Osteoblast (primary cell): ENCODE measurements around the gene FCGR2B. TPM values are rescaled to one million over a fixed set of nuclear protein-coding genes. Genes with fewer than 3 reads are reported as not detected.

Source experiments
- DNase-seq: peaks from one replicate; pipeline ENCODE4 v3.0.0; 2011; ENCODE audit warnings: low spot score, mixed read lengths; ENCODE audit not compliant: insufficient read length; ENCODE audit errors: missing footprints
- H2AFZ ChIP-seq: 2 replicates; pipeline ENCODE4 v1.6.0; 2011; ENCODE audit warnings: mild to moderate bottlenecking, low read length
- H3K27ac ChIP-seq: 2 replicates; pipeline ENCODE4 v1.5.1; 2011; ENCODE audit warnings: mild to moderate bottlenecking, low read depth, low read length, moderate library complexity
- H3K27me3 ChIP-seq: 2 replicates; pipeline ENCODE4 v1.6.0; 2012; ENCODE audit warnings: mild to moderate bottlenecking, control low read depth, inconsistent platforms, low read length, moderate library complexity; ENCODE audit not compliant: insufficient read depth
- H3K36me3 ChIP-seq: 2 replicates; pipeline ENCODE4 v1.5.1; 2011; ENCODE audit warnings: mild to moderate bottlenecking, low read length, control low read depth, moderate library complexity; ENCODE audit not compliant: insufficient read depth
- H3K4me1 ChIP-seq: 2 replicates; pipeline ENCODE4 v1.5.1; 2011; ENCODE audit warnings: mild to moderate bottlenecking, low read length, control low read depth, moderate library complexity; ENCODE audit not compliant: insufficient read depth
- H3K4me2 ChIP-seq: 2 replicates; pipeline ENCODE4 v1.6.0; 2011; ENCODE audit warnings: mild to moderate bottlenecking, low read length; ENCODE audit not compliant: insufficient read depth
- H3K4me3 ChIP-seq: fragments of 200-600 bp; sonication (generic); 3 replicates; pipeline ENCODE4 v1.5.1; 2012; ENCODE audit warnings: mild to moderate bottlenecking, low read length, inconsistent platforms; ENCODE audit not compliant: insufficient read depth
- H3K79me2 ChIP-seq: 2 replicates; pipeline ENCODE4 v1.6.0; 2012; ENCODE audit warnings: mild to moderate bottlenecking, low read length, control low read depth, inconsistent platforms; ENCODE audit not compliant: insufficient read depth
- H3K9me3 ChIP-seq: 2 replicates; pipeline ENCODE4 v1.5.1; 2011; ENCODE audit warnings: low read depth, low read length, control low read depth
- H4K20me1 ChIP-seq: 2 replicates; pipeline ENCODE4 v1.6.0; 2012; ENCODE audit warnings: mild to moderate bottlenecking, low read length, control low read depth; ENCODE audit not compliant: insufficient read depth
- CTCF ChIP-seq: IDR thresholded peaks from 2 replicates; pipeline ENCODE4 v1.5.1; 2011; ENCODE audit warnings: mild to moderate bottlenecking, low read depth, low read length, moderate library complexity; ENCODE audit errors: extremely low read depth
- total RNA-seq: library from RNA; depleted of rRNA; stranded (reverse); fragments of >200 nt; gene quantifications from 2 replicates; pipeline ENCODE4 v1.2.3, GENCODE V29; 2012

FCGR2B gene
- total RNA-seq, 1 donor, result 0.36 TPM

GRCh38 chr1:161720422-161720821 lies 57.5 kb downstream of the FCGR2B start:
- Histone ChIP-seq H3K36me3 (no peaks in the 10 kb centered on the region), H3K27ac (no peak overlapping the region), H3K4me1 (peaks cover 18% of the 10 kb centered on the region), H4K20me1 (no peaks in the 10 kb centered on the region), H3K9me3 (no peaks in the 10 kb centered on the region), H2AFZ (no peak overlapping the region), H3K79me2 (no peaks in the 10 kb centered on the region), H3K4me3 (no peak overlapping the region), H3K4me2 (no peak overlapping the region), H3K27me3 (no peaks in the 10 kb centered on the region)
- TF ChIP-seq CTCF, result no peak
- no peak for DNase-seq

- Histone ChIP-seq H2AFZ (no peak within 1 kb of the TSS), H3K4me2 (peak within 1 kb of the TSS; percentile 5), H3K27ac (peak within 1 kb of the TSS; percentile 54), H3K4me3 (no peak within 1 kb of the TSS), H4K20me1 (no peaks in the 10 kb centered on the region), H3K4me1 (peaks cover 21% of the 10 kb centered on the region), H3K9me3 (no peaks in the 10 kb centered on the region), H3K27me3 (no peaks in the 10 kb centered on the region), H3K79me2 (peaks cover 1% of the 10 kb centered on the region), H3K36me3 (no peaks in the 10 kb centered on the region)
- DNase-seq, result no peak
- TF ChIP-seq CTCF, result no peak
Observed at GRCh38 chr1:161720956-161721737, 58.2 kb downstream of the FCGR2B start, which contains the start of gene FCRLB. TSS of gene FCRLB (plus strand) at chr1:161721544. CDS start at chr1:161722673, 1,129 bp downstream.

DNA sequence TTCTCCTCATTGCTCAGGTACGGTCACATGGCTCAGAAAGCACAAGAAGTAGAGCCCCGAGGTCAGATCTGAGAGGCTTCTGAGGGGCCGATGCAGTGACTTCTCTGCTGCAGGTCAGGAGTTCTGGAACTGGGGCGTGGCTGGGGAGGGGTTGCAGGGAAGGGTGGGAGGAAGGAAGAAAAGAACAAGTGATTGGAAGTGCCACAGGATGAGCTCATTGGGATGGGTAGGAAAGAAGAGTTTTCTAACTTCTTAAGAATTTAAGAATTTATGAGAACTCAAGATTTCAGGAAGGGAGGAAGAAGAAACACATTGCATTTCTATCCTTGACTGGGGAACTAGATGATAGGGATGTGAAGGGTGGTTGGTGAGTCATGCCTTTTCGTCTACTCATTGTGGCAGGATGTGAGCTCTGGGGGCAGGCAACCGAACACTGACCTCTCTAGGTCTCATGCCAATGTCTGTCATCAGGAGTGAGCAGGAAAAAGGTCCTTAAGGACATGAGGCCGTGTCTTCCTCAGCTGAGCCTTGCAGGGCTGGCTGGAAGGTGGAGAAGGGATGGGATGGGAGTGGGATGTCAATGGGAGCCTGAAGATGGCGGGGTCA lies 58.9 kb downstream of the FCGR2B start:
- peak; percentile 97 for DNase-seq
- H2AFZ ChIP-seq, result no peak overlapping the region
- H4K20me1 ChIP-seq, result no peaks in the 10 kb centered on the region
- H3K79me2 ChIP-seq, result peaks cover 3% of the 10 kb centered on the region
- H3K36me3 ChIP-seq, result no peaks in the 10 kb centered on the region
- H3K4me1 ChIP-seq, result peaks cover 21% of the 10 kb centered on the region
- H3K27ac ChIP-seq, result peak overlapping the region; percentile 54
- no peak for TF ChIP-seq CTCF
- no peak overlapping the region for H3K4me3 ChIP-seq
- H3K9me3 ChIP-seq, result no peaks in the 10 kb centered on the region
- no peaks in the 10 kb centered on the region for H3K27me3 ChIP-seq
- peak overlapping the region; percentile 5 for H3K4me2 ChIP-seq

DNA sequence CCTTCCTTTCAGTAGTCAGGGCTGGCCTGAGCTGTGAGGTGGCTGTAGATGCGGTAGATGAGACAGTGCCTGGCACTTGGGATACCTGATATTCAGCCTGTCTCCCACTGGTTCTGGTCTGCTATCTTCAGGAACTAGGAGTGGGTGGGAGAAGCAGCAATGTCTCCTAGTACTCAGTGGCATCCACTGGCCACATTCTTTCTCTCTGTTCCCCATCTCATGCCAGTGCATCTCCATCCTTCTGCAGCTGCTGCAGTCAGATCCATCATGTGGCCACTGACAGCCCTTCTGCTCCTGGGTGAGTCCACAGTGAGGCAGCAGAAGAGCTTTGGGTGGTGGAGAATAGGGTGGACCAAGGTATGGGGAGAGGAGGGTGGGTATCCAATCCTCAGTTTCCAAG lies 59.5 kb downstream of the FCGR2B start:
- no peak for TF ChIP-seq CTCF
- Histone ChIP-seq H3K4me2 (peak overlapping the region; percentile 5), H3K9me3 (no peaks in the 10 kb centered on the region), H3K79me2 (peaks cover 3% of the 10 kb centered on the region), H3K27me3 (no peaks in the 10 kb centered on the region), H3K36me3 (no peaks in the 10 kb centered on the region), H3K4me3 (no peak overlapping the region), H3K4me1 (peaks cover 24% of the 10 kb centered on the region), H4K20me1 (no peaks in the 10 kb centered on the region), H2AFZ (no peak overlapping the region), H3K27ac (peak overlapping the region; percentile 54)
- no peak for DNase-seq
